G401.6 (cell line): ENCODE measurements around the gene SRP72.
"Not testable (repeated sequence)": the region's sequence is repeated elsewhere in the genome, so short reads cannot be mapped to it uniquely, and the experiment has no call there.

Experiments
- FAIRE-seq: peaks from 2 replicates; lab custom pipeline; 2012; peaks lifted over from hg19 to GRCh38; lab: Jason Lieb, UNC

Gene SRP72

DNA sequence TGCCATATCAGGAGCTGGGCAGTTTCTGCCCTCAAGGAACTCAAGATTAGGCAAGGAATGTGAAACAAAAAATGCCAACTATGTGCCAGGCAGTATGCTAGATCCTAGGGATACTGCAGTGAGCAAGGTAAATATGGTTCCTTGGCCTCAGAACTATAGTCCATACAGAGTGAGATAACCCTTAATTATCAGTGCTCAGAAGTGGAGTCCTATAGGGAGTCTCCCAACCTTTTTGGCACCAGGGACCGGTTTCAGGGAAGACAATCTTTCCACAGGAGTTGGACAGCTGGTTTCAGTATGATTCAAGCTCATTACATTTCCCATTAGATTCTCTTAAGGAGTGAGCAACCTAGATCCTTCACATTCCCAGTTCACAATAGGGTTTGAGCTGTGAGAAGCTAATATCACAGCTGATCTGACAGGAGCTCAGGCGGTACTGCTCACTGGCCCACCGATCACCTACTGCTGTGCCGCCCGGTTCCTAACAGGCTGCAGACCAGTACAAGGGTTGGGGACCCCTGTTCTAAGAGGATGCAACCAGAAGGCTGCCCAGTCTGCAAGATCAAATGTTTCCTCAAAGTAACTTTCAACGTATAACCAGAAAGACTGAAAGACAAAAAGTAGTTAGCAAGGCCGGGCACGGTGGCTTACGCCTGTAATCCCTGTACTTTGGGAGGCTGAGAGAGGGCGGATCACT is 1.7 kb upstream of the SRP72 start:
- FAIRE-seq: no peak

DNA sequence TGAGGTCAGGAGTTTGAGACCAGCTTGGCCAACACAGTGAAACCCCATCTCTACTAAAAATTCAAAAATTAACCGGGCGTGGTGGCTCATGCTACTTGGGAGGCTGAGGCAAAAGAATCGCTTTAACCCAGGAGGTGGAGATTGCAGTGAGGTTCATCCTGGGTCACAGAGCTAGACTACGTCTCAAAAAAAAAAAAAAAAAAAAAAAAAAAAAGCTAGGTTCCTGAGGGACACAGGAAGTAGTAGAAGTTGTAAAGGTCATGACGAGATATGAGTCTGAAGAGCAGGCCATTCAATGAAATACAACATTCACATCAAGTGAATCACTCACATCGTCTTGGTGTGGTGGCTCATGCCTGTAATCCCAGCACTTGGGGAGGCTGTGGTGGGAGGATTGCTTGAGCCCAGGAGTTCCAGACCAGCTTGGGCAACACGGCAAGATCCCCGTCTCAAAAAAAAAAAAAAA is 1.1 kb upstream of the SRP72 start:
- FAIRE-seq: not testable (repeated sequence)

DNA sequence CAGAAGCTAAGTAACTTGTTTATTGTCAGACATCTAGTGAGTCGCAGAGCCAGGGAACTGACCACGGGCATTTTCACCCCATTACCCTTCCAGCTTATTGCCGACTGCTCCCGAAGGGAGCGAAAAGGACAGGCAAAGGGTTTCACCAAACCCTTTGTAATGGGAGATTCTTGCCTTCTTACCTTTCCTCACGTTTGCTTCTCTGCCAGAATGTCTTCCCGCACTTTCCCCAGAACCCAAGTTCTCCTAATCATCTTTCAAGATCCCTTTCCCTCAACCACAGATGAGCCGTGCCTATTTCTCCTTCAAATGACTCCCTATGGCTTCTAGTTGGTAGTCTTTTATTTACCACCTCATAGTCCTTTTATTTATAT is 520 bp upstream of the SRP72 start:
- FAIRE-seq: no peak

DNA sequence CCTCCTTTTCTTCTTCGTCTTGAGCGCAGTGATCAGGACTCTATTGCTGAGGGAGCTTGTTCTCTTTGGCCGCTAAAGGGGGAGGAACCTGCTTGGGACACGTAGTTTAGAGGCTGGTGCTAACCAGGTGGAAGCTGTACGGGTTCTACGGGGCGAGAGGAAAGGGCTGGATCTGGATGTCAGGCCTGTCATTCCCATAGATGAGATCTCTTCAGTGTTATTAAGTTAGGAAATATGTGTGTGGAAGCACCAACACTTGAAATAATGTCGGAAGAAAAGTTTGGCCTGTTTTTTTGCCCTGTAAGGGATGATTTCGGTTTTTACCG is 643 bp downstream of the SRP72 start:
- no peak for FAIRE-seq

GRCh38 chr4:56469489-56470210 is 2.2 kb downstream of the SRP72 start:
- no peak for FAIRE-seq

DNA sequence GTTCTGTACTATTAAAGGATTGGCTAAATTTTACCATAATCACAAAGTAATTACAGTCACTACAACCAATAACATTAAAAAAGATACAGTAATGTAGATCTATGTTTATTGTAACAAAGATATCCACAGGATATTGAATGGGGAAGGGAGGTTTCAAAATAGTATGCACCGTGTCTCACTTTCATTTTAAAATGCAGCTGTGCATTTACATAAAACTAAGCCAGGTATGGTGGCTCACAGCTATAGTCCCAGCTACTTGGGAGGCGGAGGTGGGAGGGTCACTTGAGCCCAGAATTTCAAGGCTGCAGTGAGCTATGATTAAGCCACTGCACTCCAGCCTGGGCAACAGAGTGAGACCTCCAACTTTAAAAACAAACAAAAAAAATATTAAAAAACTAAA is 8.5 kb downstream of the SRP72 start:
- no peak for FAIRE-seq

- no peak for FAIRE-seq
These were observed 9.8 kb downstream of the SRP72 start for GRCh38 chr4:56477192-56477702.

DNA sequence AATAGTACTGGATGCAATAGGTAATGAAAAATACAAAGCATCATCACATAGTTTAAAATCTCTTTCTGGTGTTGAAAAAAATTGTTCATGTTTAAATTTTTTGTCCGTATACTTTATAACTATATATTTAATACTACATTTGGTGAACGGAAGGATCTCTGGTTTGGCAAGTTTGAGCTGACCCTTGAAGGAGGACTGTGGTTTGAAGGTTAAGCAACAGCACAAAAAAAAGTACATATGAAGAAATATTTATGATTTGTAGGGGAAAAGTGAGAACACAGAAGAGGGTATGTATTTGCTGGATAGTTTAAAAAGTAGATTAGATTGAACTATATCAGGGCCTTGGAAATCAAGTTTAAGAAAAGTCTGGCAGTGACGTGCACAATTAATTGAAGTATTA is 13.3 kb downstream of the SRP72 start:
- FAIRE-seq: no peak

DNA sequence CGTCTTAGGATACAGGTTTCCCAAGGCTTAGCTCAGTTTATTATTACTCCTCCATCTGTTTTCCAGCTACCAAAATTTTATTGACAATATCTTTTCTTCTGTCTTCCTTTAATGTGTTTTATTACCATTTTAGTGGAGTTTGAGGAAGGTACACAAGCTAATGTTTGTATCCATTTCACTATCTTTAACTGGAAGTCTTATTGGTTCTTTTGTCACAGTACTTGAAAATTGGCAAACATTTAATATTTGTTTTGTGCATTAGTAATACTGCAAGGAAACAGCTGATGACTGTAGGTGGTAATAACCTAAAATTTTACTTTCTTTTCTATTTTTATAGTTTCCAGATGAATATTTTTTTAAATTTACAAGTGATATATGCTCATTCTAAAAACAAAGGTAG is 28.8 kb downstream of the SRP72 start:
- FAIRE-seq: no peak

- FAIRE-seq: no peak
These were observed 38.1 kb downstream of the SRP72 start, which contains the start of gene ARL9 for GRCh38 chr4:56505269-56506130. TSS of gene ARL9 (plus strand) at chr4:56505791. CDS start at chr4:56505863, 72 bp downstream.

DNA sequence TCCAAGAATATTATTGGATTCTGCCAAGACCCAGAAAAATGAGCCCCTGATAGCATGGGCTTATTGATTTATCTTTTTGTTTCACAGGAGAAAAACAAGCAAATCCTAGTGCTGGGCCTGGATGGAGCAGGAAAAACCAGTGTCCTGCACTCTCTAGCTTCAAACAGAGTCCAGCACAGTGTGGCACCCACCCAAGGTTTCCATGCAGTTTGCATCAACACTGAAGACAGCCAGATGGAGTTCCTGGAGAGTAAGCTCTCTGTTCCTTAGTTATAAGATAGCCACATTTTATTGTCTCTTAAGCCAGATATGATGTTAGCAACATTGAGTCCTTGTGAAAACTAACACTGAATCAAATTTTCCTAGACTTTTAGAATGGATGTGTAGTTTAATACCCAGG is 43.7 kb downstream of the SRP72 start:
- FAIRE-seq: no peak

DNA sequence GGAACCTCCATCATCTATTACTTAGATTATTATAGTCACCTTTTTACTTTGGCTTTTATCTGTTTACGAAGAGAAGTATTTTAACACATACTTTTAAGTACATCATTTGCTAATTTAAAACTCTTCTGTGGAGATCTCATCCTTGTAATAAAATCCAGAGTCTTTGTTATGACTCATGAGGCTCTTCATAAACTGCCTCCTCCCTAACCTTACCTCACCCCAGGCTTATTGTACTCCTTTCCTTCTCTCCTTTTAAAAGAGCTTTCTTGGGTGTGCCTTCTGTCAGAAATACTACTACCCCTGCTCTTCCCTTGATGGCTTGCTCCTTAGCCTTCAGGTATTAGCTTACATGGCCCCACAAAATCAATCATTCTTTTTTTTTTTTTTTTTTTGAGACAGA is 44.7 kb downstream of the SRP72 start:
- FAIRE-seq: no peak

- FAIRE-seq: no peak
These were observed 46.1 kb downstream of the SRP72 start for GRCh38 chr4:56513517-56513916.

GRCh38 chr4:56530269-56531148 is 63.1 kb downstream of the SRP72 start:
- no peak for FAIRE-seq

- no peak for FAIRE-seq
These were observed 63.8 kb downstream of the SRP72 start for GRCh38 chr4:56531149-56531770.

- FAIRE-seq: no peak
These were observed 64.4 kb downstream of the SRP72 start for GRCh38 chr4:56531823-56532222.

DNA sequence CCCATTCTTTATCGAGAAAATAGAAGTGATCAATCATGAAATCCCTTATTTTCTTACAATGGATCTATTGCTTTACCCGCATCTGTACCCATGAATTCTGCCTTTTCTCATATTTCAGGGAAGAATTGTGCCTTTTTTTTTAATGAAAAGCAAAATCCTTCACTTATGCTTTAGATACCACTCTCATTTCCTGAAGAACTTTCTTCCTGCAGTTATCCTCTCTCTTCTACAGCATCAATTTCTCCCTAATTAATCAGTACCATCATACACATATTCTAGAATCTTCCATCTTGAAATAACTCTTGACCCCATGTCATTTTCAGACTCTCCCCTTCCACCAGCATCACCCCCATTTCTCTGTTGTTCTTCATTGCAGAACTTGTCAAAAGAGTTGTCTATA is 64.8 kb downstream of the SRP72 start:
- no peak for FAIRE-seq

DNA sequence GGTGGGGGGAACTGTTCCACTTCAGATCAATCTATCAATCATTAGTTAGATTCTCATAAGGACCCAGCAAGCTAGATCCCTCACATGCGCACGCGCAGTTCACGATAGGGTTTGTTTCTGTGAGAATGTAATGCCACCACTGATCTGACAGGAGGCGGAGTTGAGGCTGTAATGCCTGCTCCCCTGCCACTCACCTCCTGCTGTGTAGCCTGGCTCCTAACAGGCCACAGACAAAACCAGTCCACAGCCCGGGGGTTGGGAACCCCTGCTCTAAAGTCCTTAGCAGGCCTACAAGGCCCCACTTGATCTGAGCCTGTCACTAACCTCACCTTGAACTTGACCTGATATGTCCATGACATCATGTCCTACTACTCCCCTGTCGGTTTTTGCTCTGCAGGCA is 68.5 kb downstream of the SRP72 start:
- FAIRE-seq: no peak

GRCh38 chr4:56537147-56537546 is 69.7 kb downstream of the SRP72 start:
- FAIRE-seq: no peak

GRCh38 chr4:56540826-56541225 is 73.4 kb downstream of the SRP72 start:
- FAIRE-seq: no peak

DNA sequence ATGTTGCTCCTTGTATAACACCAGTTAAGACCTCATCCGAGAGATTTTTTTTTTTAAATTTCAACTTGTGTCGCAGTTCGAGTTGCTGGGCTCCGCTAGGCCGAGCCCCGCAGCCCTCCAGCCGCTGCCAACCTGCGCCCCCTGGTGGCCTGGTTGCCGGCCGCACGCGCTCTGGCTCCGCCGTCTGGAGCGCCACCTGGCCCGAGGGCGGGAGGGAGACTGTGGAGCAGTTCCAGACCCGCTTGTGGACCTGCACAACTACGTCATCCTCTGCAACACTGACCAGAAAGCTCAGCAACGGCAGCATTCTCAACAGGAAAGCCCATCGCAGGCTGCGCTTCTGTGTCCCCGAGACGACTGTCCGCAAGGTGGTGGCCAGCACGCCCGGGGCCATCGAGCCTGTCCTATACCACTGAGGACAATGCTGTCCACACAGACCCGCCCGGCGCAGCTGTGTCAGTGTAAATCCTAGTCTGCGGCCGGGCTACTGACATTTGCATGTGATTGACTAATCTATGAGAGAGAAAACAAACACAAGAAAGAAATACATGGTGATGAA is 77.2 kb downstream of the SRP72 start:
- FAIRE-seq: peak; percentile 77
